DLD1 (cell line): ENCODE results near the gene ACYP2.

Experiments used
- in situ Hi-C: cut with HindIII; loops from 2 replicates; pipeline ENCODE4 v1.10.0; 2017; ENCODE audit warnings: low sequenced_read_pairs

Gene ACYP2

GRCh38 chr2:54212456-54212855 lies 97.0 kb downstream of the ACYP2 start:
- in situ Hi-C loops: no loop called here

GRCh38 chr2:54213082-54213481 lies 97.7 kb downstream of the ACYP2 start:
- in situ Hi-C loops: no loop called here

GRCh38 chr2:54224997-54225396 lies 109.6 kb downstream of the ACYP2 start:
- in situ Hi-C loops: no loop called here

- in situ Hi-C loops: no loop called here
These were observed 110.8 kb downstream of the ACYP2 start for GRCh38 chr2:54226260-54226659.

- in situ Hi-C loops: no loop called here
These were observed 112.4 kb downstream of the ACYP2 start for GRCh38 chr2:54227798-54228197.

GRCh38 chr2:54228945-54229344 lies 113.5 kb downstream of the ACYP2 start:
- in situ Hi-C loops: no loop called here

GRCh38 chr2:54233832-54234649 lies 118.6 kb downstream of the ACYP2 start:
- in situ Hi-C loops: no loop called here

- in situ Hi-C loops: no loop called here
These were observed 122.0 kb downstream of the ACYP2 start for GRCh38 chr2:54237428-54237827.

- in situ Hi-C loops: no loop called here
These were observed 124.0 kb downstream of the ACYP2 start for GRCh38 chr2:54239427-54239826.

GRCh38 chr2:54240515-54241469 lies 125.4 kb downstream of the ACYP2 start:
- in situ Hi-C loops: no loop called here

- in situ Hi-C loops: no loop called here
These were observed 131.7 kb downstream of the ACYP2 start for GRCh38 chr2:54247115-54247514.

GRCh38 chr2:54249629-54250028 lies 134.2 kb downstream of the ACYP2 start:
- in situ Hi-C loops: no loop called here

- in situ Hi-C loops: no loop called here
These were observed 138.8 kb downstream of the ACYP2 start for GRCh38 chr2:54254180-54254579.

- in situ Hi-C loops: no loop called here
These were observed 140.0 kb downstream of the ACYP2 start for GRCh38 chr2:54255230-54256090.

- in situ Hi-C loops: no loop called here
These were observed 140.8 kb downstream of the ACYP2 start, which contains the start of gene TSPYL6 for GRCh38 chr2:54256091-54256694. Gene TSPYL6 (minus strand): TSS chr2:54256229. CDS start chr2:54256151, 78 bp downstream.

GRCh38 chr2:54258166-54258565 lies 142.8 kb downstream of the ACYP2 start:
- in situ Hi-C loops: no loop called here

- in situ Hi-C loops: no loop called here
These were observed 144.2 kb downstream of the ACYP2 start for GRCh38 chr2:54259413-54260240.

GRCh38 chr2:54260241-54260595 lies 144.8 kb downstream of the ACYP2 start:
- in situ Hi-C loops: no loop called here

GRCh38 chr2:54261537-54261936 lies 146.1 kb downstream of the ACYP2 start:
- in situ Hi-C loops: no loop called here
